HepG2 (cell line): Measurements from ENCODE around the gene TFG. TPM values are rescaled to one million over a fixed set of nuclear protein-coding genes. Genes with fewer than 3 reads are reported as not detected.
A peak's percentile ranks its signal among the peaks of the same experiment; 100 is the strongest.

ENCODE experiments used
- ATAC-seq: fragments of 200-7000 bp; cut with Tn5 transposase; 3 replicates; pipeline ENCODE4 v1.9.1; 2020; ENCODE audit warnings: mild to moderate bottlenecking, moderate library complexity
- BruUV-seq: library from RNA; stranded (reverse); fragments of 400-500 nt; replicated peaks from 2 replicates; lab custom pipeline; 2021; lab: Mats Ljungman, UMichigan
- CTCF ChIA-PET: fragments of 300-600 bp; formaldehyde crosslinking; extraction: SDS; loops from one replicate; lab custom pipeline; 2021; ENCODE audit warnings: low total read pairs, inconsistent platforms, low intra/inter-chr PET ratio; lab: Yijun Ruan, JAX
- POLR2A ChIA-PET: fragments of 350-600 bp; sonication (Branson Sonifier 250); formaldehyde crosslinking; loops from one replicate; lab custom pipeline; 2020; ENCODE audit warnings: antibody characterized with exemption, inconsistent platforms; lab: Yijun Ruan, JAX
- DNase-seq: peaks from one replicate; pipeline ENCODE4 v3.0.0-alpha.2; 2015; ENCODE audit warnings: low spot score
- FAIRE-seq: peaks from 3 replicates; lab custom pipeline; 2011; peaks lifted over from hg19 to GRCh38; lab: Jason Lieb, UNC
- H2AFZ ChIP-seq: one replicate; pipeline ENCODE4 v1.6.1; 2011; ENCODE audit warnings: low read length, inconsistent platforms
- H3K27ac ChIP-seq: fragments of 300-600 bp; 3 replicates; pipeline ENCODE4 v1.8.0; 2011; ENCODE audit warnings: mixed run types, mild to moderate bottlenecking, mixed read lengths, low read length, inconsistent platforms; ENCODE audit not compliant: insufficient read depth; ENCODE audit errors: extremely low read length
- H3K27me3 ChIP-seq, 2 experiments: fragments of 200-600 bp in 1 of 2; 2 replicates in 1 of 2; 3 replicates in 1 of 2; pipeline versions ENCODE4 v1.6.0 to v1.8.0; 2011; ENCODE audit warnings: low read length in 2 of 2, mild to moderate bottlenecking in 2 of 2, moderate library complexity in 2 of 2, inconsistent platforms in 1 of 2; ENCODE audit not compliant: insufficient read depth in 2 of 2, control insufficient read depth in 1 of 2
- H3K36me3 ChIP-seq, 2 experiments: fragments of 200-600 bp in 1 of 2; replicated peaks in 1 of 2; 2 replicates in 1 of 2; 3 replicates in 1 of 2; pipeline versions ENCODE4 v1.5.1 to v1.8.0; 2011; ENCODE audit warnings: low read length in 2 of 2, inconsistent platforms in 1 of 2; ENCODE audit not compliant: insufficient read depth in 2 of 2, control insufficient read depth in 1 of 2
- H3K4me1 ChIP-seq: 2 replicates; pipeline ENCODE4 v1.5.1; 2012; ENCODE audit warnings: low read length, inconsistent platforms; ENCODE audit not compliant: insufficient read depth
- H3K4me2 ChIP-seq: 2 replicates; pipeline ENCODE4 v1.6.0; 2011; ENCODE audit warnings: low read depth, low read length, inconsistent platforms
- H3K4me3 ChIP-seq, 3 experiments: fragments of 200-600 bp in 1 of 3; sonication (generic), shearing (Covaris generic) in 1 of 3; replicated peaks in 1 of 3; 2 replicates each; pipeline ENCODE4 v1.5.1; 2011 to 2016; ENCODE audit warnings: low read length in 3 of 3, inconsistent platforms in 2 of 3, low read depth in 2 of 3, mild to moderate bottlenecking in 2 of 3, control low read depth in 1 of 3, mixed read lengths in 1 of 3; ENCODE audit not compliant: insufficient read depth in 1 of 3
- H3K79me2 ChIP-seq: one replicate; pipeline ENCODE4 v1.6.1; 2011; ENCODE audit warnings: low read length, inconsistent platforms; ENCODE audit not compliant: insufficient read depth
- H3K9ac ChIP-seq: 2 replicates; pipeline ENCODE4 v1.6.0; 2011; ENCODE audit warnings: mild to moderate bottlenecking, low read depth, low read length, inconsistent platforms; ENCODE audit not compliant: insufficient read depth
- H3K9me3 ChIP-seq: 2 replicates; pipeline ENCODE4 v1.5.1; 2012; ENCODE audit warnings: mild to moderate bottlenecking, low read length
- H4K20me1 ChIP-seq: 2 replicates; pipeline ENCODE4 v1.6.0; 2011; ENCODE audit warnings: inconsistent platforms, mild to moderate bottlenecking, low read length, moderate library complexity; ENCODE audit not compliant: insufficient read depth
- ARID2 ChIP-seq: sonication (generic); formaldehyde crosslinking; IDR thresholded peaks from 2 replicates; pipeline ENCODE4 v1.8.1; 2022; ENCODE audit warnings: mild to moderate bottlenecking, missing genetic modification reagents, borderline replicate concordance
- ATF1 ChIP-seq: IDR thresholded peaks from 2 replicates; pipeline ENCODE4 v1.6.1; 2016; ENCODE audit warnings: mild to moderate bottlenecking, control low read depth
- EHMT2 ChIP-seq: fragments of 200-600 bp; sonication (generic); IDR thresholded peaks from 2 replicates; pipeline ENCODE4 v1.7.0; 2017; ENCODE audit warnings: antibody characterized with exemption, low read depth, low read length, borderline replicate concordance
- GPN1 ChIP-seq: sonication (generic); formaldehyde crosslinking; IDR thresholded peaks from 2 replicates; pipeline ENCODE4 v1.5.1; 2020; ENCODE audit warnings: missing genetic modification reagents, borderline replicate concordance
- GTF2F1 ChIP-seq: fragments of 150-350 bp; IDR thresholded peaks from 2 replicates; pipeline ENCODE4 v1.6.1; 2014; ENCODE audit warnings: low read length
- TMF1 ChIP-seq: sonication (generic); formaldehyde crosslinking; IDR thresholded peaks from 2 replicates; pipeline ENCODE4 v1.8.1; 2022; ENCODE audit warnings: low read depth, missing genetic modification reagents
- ZNF121 ChIP-seq: sonication (generic); formaldehyde crosslinking; IDR thresholded peaks from 2 replicates; pipeline ENCODE4 v1.5.0; 2020; ENCODE audit warnings: mild to moderate bottlenecking, missing genetic modification reagents
- ZNF530 ChIP-seq: sonication (generic); formaldehyde crosslinking; IDR thresholded peaks from 2 replicates; pipeline ENCODE4 v1.5.0; 2020; ENCODE audit warnings: low read depth, mild to moderate bottlenecking, missing genetic modification reagents
- ZNF724P ChIP-seq: sonication (generic); formaldehyde crosslinking; IDR thresholded peaks from 2 replicates; pipeline ENCODE4 v1.8.0; 2022; ENCODE audit warnings: missing genetic modification reagents, borderline replicate concordance
- ZNF883 ChIP-seq: sonication (generic); formaldehyde crosslinking; IDR thresholded peaks from 2 replicates; pipeline ENCODE4 v1.5.1; 2020; ENCODE audit warnings: mild to moderate bottlenecking, missing genetic modification reagents; ENCODE audit errors: not compliant biosample characterization
- WGBS: methylation state at CpG from one replicate; pipeline ENCODE4 v1.1.6; 2017; ENCODE audit warnings: low lambda C conversion rate; 5-methylcytosine and 5-hydroxymethylcytosine counted together
- in situ Hi-C: cut with HindIII; loops from 2 replicates; pipeline ENCODE4 v1.10.0; 2017; ENCODE audit warnings: low pct_unique_long_range_greater_than_20kb; ENCODE audit not compliant: extremely low pct_ligation_motif_present
- intact Hi-C: fragments of 100-400 bp; cut with micrococcal nuclease; formaldehyde crosslinking; loops from one replicate; pipeline ENCODE4 v1.10.0; 2022; ENCODE audit not compliant: unreplicated experiment
- polyA plus RNA-seq, 8 experiments: library from polyadenylated mRNA; depleted of rRNA in 3 of 8; stranded (reverse) in 7 of 8; unstranded in 1 of 8; fragments of >200 nt; fragmentation: Illumina TruSeq in 4 of 8; extraction: Trizol in 4 of 8; gene quantifications; 2 replicates each; pipeline versions ENCODE4 v1.2.1 to v1.2.3, GENCODE V29; 2011 to 2016; ENCODE audit warnings: low read depth in 4 of 8, missing spikeins in 1 of 8, mixed read lengths in 1 of 8; ENCODE audit not compliant: insufficient read depth in 1 of 8
- total RNA-seq, 5 experiments: library from RNA; depleted of rRNA; stranded (reverse); fragments of >200 nt; fragmentation: Illumina TruSeq; extraction: Trizol; gene quantifications; 2 replicates each; pipeline ENCODE4 v1.2.3, GENCODE V29; 2016; ENCODE audit warnings: low read depth in 1 of 5
- TF ChIP-seq, protein P1 (sequence below): sonication (generic); formaldehyde crosslinking; IDR thresholded peaks from 2 replicates; pipeline ENCODE4 v1.4.0; 2020; ENCODE audit warnings: missing genetic modification reagents

Gene TFG
- total and polyA plus RNA-seq, 2 of the 13 experiments (the other 11 are each of a cell fraction or from before 2014, with no cell fraction given), result 53.6 to 71.7 TPM

- H3K4me1 ChIP-seq, result peaks cover 38% of the 10 kb centered on the region
- DNase-seq, result no peak
- ATAC-seq, result no peak
- no peaks in the 10 kb centered on the region for H3K9me3 ChIP-seq
- TF ChIP-seq ZNF121 (0 out of 2 replicates have a peak, but pooled peaks have one; percentile 44), EHMT2 (no peak), ZNF530 (CRISPR knock-in tag) (no peak), ATF1 (no peak)
- in situ Hi-C loops (loop anchor here (25.0 kb wide), 3 partner anchors 106 to 906 kb away; partner anchors contain the start of genes ADGRG7 and CMSS1), intact Hi-C loops (loop anchor here (10.0 kb wide), 2 partner anchors 403 to 903 kb away; partner anchors contain the start of gene CMSS1)
- H3K36me3 ChIP-seq, result peaks cover 5 to 65% of the 10 kb centered on the region in 2 experiments
- no peak overlapping the region for H3K27ac ChIP-seq
- no peak overlapping the region for H2AFZ ChIP-seq
- no peak overlapping the region for H3K4me3 ChIP-seq
- no peak overlapping the region for H3K9ac ChIP-seq
- 86% methylated on average over 4 of the region's 4 CpGs for WGBS
- FAIRE-seq, result no peak
- no TSS peak for BruUV-seq
- H3K79me2 ChIP-seq, result peaks cover 70% of the 10 kb centered on the region
- no peaks in the 10 kb centered on the region for H3K27me3 ChIP-seq
- no peak overlapping the region for H3K4me2 ChIP-seq
- H4K20me1 ChIP-seq, result peaks cover 34% of the 10 kb centered on the region
- POLR2A ChIA-PET, result no interaction called here
- CTCF ChIA-PET, result no interaction called here
Measured at GRCh38 chr3:100717637-100718487, 8.6 kb downstream of the TFG start.

DNA sequence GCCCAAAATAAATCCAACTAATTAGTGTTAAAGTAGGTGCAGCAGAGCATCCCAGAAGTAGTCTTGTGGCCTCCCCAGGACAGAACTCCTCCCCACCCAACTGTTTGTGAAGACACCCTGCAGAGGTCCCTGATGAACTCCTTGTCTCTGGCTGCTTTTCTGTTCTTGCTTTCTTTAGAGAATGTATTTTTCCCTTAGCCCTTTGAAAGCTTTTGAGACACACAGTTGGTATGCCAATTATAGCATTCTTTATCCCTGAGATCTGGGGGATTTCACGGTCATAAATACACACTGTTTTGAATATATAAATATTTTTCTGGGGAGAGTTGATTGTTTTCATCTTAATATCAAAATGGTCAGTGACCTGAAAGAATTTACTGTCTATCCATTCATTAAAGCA, 9.8 kb downstream of the TFG start:
- Histone ChIP-seq H3K27me3 (no peaks in the 10 kb centered on the region), H3K9me3 (no peaks in the 10 kb centered on the region), H3K36me3 (peaks cover 5 to 65% of the 10 kb centered on the region in 2 experiments), H3K4me2 (no peak overlapping the region), H3K79me2 (peaks cover 62% of the 10 kb centered on the region), H3K4me3 (no peak overlapping the region), H3K4me1 (peaks cover 36% of the 10 kb centered on the region), H2AFZ (no peak overlapping the region), H4K20me1 (peaks cover 34% of the 10 kb centered on the region), H3K27ac (no peak overlapping the region), H3K9ac (no peak overlapping the region)
- no peak for ATAC-seq
- DNase-seq, result no peak
- CTCF ChIA-PET, result no interaction called here
- in situ Hi-C loops (loop anchor here (25.0 kb wide), 3 partner anchors 107 to 907 kb away; partner anchors contain the start of genes ADGRG7 and CMSS1), intact Hi-C loops (loop anchor here (10.0 kb wide), 2 partner anchors 404 to 904 kb away; partner anchors contain the start of gene CMSS1)
- 89% methylated on average over 1 of the region's 1 CpG for WGBS
- no TSS peak for BruUV-seq
- no peak for FAIRE-seq
- TF ChIP-seq GTF2F1, result no peak
- no peak for TF ChIP-seq ARID2
- no peak for TF ChIP-seq GPN1 (CRISPR knock-in tag)
- TF ChIP-seq, protein P1, sequence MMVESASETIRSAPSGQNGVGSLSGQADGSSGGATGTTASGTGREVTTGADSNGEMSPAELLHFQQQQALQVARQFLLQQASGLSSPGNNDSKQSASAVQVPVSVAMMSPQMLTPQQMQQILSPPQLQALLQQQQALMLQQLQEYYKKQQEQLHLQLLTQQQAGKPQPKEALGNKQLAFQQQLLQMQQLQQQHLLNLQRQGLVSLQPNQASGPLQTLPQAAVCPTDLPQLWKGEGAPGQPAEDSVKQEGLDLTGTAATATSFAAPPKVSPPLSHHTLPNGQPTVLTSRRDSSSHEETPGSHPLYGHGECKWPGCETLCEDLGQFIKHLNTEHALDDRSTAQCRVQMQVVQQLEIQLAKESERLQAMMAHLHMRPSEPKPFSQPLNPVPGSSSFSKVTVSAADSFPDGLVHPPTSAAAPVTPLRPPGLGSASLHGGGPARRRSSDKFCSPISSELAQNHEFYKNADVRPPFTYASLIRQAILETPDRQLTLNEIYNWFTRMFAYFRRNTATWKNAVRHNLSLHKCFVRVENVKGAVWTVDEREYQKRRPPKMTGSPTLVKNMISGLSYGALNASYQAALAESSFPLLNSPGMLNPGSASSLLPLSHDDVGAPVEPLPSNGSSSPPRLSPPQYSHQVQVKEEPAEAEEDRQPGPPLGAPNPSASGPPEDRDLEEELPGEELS (CRISPR knock-in tag), result no peak
- TF ChIP-seq TMF1 (CRISPR knock-in tag), result no peak
- no peak for TF ChIP-seq ZNF724P (CRISPR knock-in tag)
- no peak for TF ChIP-seq ZNF883
- POLR2A ChIA-PET, result no interaction called here
